Stimulated activated CD4-positive, alpha-beta T cell treated with anti-CD3 and anti-CD28 coated beads, Interleukin-4, amount 100 ng/mL, for 48 hours (primary cell): ENCODE data around the gene RASSF7.

ENCODE experiments used
- DNase-seq, 2 donors: peaks; one replicate each; pipeline ENCODE4 v3.0.0-alpha.2; 2020; ENCODE audit warnings: low read depth in 2 of 2

The RASSF7 gene

GRCh38 chr11:532986-533585 is 27.7 kb upstream of the RASSF7 start:
- no peak for DNase-seq

DNA sequence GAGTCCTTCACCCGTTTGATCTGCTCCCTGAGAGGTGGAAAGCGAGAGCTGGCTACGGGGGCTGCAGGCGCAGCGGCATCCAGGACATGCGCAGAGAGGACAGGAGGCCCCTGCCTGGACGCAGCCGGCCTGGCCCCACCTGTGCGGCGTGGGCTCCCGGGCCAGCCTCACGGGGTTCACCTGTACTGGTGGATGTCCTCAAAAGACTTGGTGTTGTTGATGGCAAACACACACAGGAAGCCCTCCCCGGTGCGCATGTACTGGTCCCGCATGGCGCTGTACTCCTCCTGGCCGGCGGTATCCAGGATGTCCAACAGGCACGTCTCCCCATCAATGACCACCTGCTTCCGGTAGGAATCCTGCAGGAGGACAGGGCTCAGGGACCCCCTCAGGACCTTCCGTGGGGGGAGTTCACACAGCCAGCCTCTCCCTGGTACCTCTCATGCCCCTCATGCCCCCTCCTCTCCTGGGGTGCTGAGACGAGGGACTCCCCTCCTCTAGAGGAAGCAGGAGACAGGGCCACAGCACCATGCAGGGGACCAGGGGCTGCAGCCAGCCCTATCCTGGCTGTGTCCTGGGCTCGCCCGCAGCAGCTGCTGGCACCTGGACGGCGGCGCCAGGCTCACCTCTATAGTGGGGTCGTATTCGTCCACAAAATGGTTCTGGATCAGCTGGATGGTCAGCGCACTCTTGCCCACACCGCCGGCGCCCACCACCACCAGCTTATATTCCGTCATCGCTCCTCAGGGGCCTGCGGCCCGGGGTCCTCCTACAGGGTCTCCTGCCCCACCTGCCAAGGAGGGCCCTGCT is 27.0 kb upstream of the RASSF7 start:
- DNase-seq = no peak

DNA sequence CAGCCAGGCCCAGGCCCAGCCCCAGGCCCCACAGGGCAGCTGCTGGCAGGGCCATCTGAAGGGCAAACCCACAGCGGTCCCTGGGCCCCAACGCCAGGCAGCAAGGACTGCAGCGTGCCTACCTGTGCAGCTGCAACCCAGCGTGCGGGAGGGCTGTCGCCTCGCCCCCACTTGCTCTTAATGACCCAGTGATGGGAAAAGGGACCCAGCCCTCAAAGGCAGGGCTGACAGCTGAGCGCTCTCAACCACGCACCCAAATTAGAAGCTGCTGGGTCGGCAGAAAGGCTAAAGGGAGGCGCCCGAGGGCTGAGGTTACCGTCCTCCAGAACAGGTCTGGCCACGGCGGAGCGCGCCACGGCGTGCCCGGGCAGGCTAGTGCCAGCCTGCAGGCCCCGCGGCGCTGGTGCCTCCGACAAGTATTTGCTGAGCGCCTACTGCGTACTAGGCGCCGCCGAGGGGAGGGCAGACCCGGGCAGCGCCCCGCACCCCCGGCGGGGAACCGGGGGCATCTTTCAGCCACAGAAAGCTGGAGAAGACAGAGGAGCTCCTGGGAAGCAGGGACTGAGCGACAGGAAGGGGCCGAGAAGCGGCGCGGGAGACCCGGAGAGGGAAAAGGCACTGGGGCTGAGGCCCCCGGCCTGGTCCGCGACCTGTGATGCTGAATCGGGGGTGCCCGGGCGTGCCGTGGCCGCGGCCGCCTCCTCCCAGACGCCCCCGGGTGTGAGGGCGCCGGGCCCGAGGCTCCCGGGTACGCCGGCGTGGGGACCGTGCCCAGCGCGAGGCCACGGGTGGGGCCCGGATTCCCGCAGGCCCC is 26.2 kb upstream of the RASSF7 start:
- DNase-seq = no peak

DNA sequence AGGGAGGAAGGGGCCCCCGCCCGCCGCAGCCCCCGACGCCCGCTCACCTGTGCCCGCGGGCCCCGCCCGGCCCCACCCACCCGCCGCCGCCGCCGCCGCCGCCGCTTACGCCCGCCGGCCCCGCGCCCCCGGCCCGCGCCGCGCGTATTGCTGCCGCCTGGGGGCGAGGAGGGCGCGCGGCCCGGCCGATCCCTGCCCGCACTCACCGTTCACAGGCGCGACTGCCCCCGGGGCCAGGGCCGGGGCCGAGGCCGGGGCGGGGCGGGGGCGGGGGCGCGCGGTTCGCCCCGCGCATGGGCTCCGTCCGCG is 25.6 kb upstream of the RASSF7 start:
- DNase-seq = no peak

GRCh38 chr11:535519-536454 is 25.0 kb upstream of the RASSF7 start, which contains the start of gene HRAS:
HRAS (minus strand) TSS chr11:535576.
- DNase-seq = peak; percentile 94 to 95

- peak; percentile 82 for DNase-seq
Observed at GRCh38 chr11:536841-537621, 23.7 kb upstream of the RASSF7 start, which contains the start of gene LRRC56. LRRC56 (plus strand) TSS chr11:537527; CDS start chr11:540685, 3,158 bp downstream.

- DNase-seq = no peak
Observed at GRCh38 chr11:537622-538430, 22.9 kb upstream of the RASSF7 start.

GRCh38 chr11:538431-539051 is 22.2 kb upstream of the RASSF7 start:
- DNase-seq = no peak

GRCh38 chr11:539971-540481 is 20.7 kb upstream of the RASSF7 start:
- no peak for DNase-seq

GRCh38 chr11:540583-541432 is 20.0 kb upstream of the RASSF7 start:
- DNase-seq = no peak

GRCh38 chr11:541433-541885 is 19.3 kb upstream of the RASSF7 start:
- no peak for DNase-seq

- DNase-seq = no peak
Observed at GRCh38 chr11:544817-545166, 16.0 kb upstream of the RASSF7 start.

DNA sequence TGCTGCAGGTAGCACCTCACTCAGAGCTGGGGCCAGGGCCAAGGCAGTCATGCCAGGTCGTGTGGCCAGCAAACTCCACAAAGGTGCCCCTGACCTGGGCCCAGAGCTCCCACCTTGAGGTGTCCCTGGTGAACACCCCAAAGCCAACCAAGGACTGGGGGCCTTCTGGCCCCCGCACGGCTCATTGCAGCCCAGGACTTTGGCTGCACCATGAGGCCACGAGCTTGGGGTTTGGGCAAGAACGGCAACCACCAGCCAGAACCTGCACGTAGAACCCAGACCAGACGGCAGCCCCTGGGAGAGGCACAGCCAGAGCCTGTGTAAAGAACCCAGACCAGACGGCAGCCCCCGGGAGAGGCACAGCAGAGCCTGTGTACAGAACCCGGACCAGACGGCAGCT is 15.6 kb upstream of the RASSF7 start:
- DNase-seq = no peak

DNA sequence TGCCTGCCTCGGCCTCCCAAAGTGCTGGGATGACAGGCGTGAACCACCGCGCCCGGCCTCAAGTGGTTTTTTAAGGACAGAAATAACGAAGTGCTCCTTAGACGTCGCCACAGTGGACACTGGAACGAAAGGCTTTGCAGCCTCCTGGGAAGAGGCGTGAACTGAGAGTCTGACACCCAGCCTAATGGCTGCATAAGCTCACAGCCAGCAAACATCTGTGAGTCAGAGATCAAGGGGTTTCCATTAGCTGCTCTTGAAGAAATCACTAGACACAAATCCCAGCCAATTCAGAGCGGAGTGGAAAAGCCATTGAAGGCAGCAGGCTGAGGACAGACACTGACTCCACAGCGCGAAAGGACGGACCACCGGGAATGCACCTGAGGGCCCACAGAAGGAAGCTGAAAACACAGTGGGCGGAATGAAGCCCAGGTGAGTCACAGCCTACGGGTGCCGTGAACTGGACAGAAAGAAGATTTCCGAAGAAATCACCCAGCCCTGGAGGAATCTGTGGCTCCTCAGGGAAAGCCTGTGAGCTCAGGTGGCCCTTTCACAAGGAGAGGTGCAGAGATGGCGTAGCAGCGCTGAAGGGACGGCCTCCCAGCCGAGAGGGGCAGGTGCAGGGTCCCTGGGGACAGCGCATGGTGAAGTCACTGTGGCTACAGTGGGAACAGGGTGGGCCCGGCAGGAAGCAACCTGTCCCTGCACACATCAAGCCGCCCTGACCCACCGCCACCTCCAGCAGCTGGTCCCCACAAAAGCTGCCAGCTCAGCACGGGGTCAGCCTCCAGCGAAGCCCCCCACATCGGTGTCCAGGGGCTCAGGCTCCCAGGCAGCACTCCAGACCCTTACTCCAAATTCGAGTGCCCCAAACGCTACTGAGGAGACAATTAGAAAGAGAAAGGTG is 11.8 kb upstream of the RASSF7 start:
- DNase-seq = no peak

- no peak for DNase-seq
Observed at GRCh38 chr11:550021-550745, 10.6 kb upstream of the RASSF7 start.

- DNase-seq = no peak
Observed at GRCh38 chr11:550746-551085, 10.1 kb upstream of the RASSF7 start.

DNA sequence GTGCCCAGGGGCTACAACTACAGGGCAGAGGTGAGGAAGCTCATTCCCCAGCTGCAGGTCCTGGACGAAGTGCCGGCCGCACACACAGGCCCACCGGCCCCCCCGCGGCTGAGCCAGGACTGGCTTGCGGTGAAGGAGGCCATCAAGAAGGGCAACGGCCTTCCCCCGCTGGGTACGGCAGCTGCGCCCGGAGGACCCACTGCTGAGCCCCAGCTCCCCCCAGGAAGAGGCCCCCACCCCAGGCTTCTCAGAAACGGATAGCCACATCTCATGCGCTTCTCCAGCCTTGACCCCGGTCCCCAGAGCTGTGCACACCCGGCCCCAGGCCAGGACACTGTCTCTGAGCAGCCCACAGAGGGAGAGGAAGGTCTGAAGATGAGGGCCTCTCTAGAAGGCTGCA is 9.6 kb upstream of the RASSF7 start:
- DNase-seq = no peak
